SKM-1 (cell line): ENCODE data around the gene EIF4E.
"Not testable (repeated sequence)": the region's sequence is repeated elsewhere in the genome, so short reads cannot be mapped to it uniquely, and the experiment has no call there.

ENCODE experiments used
- DNase-seq: peaks from one replicate; lab custom pipeline; 2025; ENCODE audit not compliant: unreplicated experiment; lab: John Stamatoyannopoulos, UW

The EIF4E gene

DNA sequence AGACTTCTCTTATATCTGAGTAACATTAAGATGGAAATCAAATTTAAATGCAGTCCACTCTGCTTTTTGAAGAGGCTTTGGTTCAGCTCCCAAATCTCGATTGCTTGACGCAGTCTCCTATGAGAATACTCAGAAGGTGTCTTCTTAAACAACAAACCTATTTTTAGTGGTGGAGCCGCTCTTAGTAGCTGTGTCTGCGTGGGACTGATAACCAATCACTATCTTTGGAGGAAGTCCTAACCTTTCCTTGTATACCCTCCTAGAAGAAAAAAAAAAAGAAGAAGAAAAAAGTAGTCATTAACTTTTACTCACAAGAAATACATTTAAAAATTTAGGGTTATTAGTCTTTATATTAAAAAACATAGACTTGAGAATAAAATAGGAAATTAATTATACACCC is 48.0 kb downstream of the EIF4E start:
- not testable (repeated sequence) for DNase-seq

DNA sequence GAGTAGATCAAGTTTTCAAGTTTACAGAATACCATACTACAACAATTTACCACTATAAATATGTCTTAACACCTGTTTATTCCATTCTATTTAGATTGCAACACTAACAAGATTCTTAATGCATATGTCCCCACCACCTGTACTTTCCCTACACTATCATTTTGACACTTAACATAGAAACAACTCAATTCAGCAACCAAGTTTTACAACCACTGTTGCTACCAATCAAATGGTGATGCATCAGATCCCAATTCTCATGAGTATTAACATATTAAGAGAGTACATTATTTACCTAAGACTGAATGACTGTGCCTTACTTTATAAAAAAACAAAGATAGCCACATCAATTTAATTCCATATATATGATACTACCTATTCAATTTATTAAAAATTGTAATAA is 49.4 kb downstream of the EIF4E start:
- DNase-seq: no peak

DNA sequence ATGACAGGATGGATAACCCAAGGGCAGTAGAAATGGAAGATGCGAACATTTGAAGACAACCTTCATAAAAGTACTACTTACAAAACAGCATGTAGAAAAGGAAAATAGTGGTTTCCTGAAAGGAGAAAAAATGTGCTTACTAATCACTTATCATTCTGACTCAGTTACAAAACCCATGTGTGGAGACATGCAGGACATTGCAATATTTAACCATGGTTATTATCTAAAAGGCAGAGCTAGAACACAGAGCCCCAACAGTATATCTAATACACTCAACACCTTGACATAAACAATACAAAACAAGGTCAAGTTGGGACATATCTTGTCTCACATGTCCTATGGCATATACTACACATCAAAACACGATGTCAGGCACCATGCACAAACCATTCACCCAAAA is 55.9 kb downstream of the EIF4E start:
- no peak for DNase-seq

DNA sequence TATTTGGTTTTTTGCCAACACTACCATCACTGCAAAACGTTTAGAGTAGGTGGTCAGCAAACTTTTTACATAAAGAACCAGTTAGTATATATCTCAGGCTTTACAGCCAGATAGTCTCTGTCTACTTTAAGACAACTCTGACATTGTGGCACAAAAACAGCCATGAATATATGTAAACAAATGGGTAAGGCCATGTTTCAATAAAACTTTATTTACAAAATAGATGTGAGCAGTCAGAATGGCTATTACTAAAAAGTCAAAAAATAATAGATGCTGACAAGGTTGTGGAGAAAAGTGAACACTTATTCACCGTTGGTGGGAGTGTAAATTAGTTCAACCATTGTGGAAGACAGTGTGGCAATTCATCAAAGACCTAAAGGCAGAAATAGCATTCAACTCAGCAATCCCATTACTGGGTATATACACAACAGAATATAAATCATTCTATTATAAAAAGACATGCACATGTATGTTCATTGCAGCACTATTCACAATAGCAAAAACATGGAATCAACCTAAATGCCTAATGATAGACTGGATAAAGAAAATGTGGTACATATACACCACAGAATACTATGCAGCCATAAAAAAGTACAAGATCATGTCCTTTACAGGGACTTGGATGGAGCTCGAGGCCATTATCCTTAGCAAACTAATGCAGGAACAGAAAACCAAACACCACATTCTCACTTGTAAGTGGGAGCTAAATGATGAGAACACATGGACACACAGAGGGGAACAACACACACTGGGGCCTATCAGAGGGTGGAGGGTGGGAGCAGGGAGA is 56.6 kb downstream of the EIF4E start:
- not testable (repeated sequence) for DNase-seq

DNA sequence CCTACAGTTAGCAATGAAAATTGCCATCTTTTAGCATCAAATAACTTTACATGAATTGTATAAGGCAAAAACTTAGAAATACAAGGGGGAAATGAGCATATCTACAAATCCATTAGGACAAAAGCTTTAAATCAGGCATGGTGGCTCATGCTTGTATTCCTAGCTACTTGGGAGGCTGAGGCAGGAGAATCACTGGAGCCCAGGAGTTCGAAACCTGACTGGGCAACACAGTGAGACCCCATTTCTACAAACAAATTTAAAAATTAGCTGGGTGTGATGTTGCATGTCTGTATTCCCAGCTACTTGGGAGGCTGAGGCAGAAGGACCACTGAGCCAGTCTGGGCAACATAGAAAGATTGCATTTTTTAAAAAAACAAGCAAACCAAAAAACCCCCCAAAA is 61.3 kb downstream of the EIF4E start:
- no peak for DNase-seq

DNA sequence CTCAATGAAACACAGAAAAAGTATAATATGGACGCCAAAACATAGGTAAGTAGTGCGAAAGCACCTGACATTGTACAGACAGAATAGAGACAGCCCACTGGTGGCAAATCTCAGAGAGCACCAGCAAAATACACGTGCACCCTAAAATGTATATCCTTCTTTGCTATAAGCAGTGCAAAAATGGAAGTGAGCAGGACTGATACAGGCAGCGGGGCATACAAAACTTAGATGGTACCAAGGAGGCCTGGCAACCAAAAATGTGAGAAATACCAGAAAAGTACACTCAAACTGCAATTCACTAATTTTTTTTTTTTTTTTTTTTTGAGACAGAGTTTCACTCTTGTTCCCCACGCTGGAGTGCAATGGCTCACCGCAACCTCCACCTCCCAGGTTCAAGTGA is 63.9 kb downstream of the EIF4E start:
- no peak for DNase-seq

DNA sequence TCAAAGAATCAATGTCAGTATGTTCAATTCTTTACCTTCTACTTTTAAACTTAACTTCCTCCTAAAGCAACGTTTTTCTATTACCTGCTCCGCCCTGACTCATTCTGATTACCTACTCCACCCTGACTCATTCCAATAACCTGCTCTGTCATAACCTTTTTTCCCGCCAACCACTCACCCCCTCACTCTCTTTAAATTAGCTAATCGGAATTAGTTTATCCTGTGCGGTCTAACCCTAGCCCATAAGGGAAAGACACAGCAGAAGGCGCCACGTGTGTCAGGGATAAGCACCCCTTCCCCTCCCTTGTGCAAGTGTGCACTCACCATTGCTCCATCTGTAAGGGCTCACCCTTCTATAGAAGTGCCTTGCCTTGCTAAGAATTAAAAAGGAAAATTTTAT is 64.4 kb downstream of the EIF4E start:
- no peak for DNase-seq

DNA sequence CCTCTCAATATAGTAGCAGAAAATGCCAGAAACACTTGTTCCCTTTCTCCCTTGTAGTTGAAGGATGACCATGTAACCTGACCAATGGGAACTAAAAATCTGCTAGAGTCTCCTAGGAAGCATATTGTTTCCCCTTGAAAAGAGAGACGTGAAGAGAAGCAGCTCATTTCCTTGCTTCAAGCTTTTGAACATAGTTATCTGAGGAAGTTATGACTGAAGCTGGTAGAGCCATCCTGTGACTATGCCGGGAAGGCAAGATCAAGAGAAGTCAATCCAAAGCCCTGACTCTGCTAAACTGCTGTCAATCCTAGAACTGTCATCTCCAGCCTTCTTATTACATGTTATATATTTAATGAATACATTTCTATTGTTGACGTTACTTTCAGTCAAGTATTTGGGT is 66.6 kb downstream of the EIF4E start:
- no peak for DNase-seq

DNA sequence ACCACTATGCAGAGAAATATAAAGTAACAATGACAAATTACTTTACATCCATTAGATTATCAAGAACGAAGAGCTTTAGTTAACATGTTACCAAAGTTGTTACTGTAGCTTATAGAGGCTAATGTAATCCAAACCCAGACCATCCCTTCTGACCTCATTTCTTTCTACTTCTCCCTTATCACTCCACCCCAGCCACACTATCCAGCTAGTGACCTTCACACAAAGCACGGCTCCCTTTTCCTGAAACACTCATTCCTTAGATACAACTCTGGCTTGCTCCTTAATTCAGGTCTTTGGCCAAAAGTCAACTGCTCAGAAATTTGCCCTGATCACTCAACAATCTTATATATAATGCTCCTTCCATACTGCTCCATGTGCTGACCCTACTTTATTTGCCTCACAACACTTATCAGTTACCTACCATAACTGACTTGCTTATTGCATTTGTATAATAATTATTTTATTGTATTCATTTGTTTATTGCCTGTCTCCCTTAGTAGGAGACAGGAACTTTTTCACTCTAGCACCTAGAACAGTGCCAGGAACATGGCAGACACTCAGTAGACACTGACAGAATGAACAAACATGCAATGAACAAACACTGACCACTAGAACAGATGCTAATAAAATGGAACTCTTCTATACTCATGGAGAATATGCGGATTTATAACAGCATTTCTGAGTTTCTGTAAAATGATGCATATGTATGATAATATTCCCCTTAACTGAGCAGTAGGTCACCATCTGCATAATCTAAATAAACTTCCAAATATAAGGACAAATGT is 67.6 kb downstream of the EIF4E start:
- no peak for DNase-seq

DNA sequence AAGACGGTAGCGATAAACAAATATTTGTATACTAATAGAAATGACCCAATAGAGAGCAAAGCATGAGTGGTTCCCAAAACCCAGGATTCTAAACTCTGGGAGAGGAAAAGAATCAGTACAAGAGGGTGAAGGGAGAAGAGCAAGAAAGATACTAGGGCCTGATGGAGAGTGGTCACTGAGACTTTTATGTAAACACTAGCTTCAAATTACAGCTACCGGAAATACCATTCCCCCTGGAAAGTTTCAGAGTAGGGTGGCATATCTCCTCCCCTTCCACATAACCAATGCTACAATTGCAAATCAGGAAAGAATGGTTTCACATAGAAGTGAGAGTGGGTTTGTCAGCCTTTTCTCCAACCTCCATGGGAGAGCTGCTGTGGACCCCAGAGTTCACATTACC is 77.1 kb downstream of the EIF4E start:
- no peak for DNase-seq

DNA sequence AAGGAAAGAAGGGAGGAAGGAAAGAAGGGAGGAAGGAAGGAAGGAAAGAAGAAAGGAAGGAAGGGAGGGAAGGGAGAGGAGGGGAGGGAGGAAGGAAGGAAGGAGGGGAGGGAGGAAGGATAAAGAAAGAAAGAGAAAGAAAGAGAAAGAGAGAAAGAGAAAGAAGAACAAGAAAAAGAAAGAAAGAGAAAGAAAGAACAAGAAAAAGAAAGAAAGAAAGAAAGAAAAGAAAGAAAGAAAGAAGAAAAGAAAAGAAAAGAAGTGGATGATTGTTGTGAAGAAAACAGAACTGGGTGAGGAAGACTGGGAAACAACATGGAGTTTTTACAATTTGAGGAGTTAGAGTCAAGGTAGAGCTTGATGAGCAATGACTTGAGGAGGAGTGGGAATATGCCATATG is 78.0 kb downstream of the EIF4E start:
- no peak for DNase-seq

DNA sequence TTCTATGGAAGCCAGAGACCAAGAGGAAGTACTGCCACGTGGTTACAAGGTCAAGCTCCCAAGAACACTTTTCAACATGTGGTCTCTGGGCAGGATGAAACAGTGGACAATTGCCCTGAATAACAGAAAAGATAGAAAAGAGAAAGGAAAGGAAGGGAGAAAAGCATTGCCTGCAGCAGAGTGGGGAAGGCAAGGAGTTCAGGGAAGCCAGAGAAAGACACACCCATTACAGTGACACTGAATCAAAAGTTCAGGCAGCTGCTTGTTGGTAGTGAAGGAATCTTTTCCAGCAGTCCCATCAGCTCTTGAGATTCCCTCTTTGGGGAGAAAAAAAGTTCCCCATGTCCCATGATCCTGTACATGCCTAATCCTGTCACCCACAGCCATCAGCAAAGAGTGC is 80.5 kb downstream of the EIF4E start:
- DNase-seq: no peak

DNA sequence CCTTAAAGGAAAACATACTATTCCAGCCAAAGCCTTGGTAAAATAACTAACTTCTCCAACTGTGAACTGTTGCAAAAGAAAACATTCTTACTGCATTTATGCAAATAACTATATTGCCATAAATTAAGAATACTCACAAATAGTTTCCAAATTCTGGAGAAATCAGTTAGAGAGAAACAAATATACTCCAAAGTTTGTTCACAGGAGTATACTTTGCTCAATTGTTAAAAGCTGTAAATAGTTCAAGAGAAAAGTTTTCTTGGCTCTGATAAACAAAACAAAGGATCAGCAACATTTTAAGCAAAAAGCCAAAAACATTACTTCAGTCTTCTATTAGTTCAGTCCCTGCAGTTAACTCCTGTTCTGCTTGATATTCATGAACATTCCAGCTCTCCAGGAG is 83.0 kb downstream of the EIF4E start:
- no peak for DNase-seq

DNA sequence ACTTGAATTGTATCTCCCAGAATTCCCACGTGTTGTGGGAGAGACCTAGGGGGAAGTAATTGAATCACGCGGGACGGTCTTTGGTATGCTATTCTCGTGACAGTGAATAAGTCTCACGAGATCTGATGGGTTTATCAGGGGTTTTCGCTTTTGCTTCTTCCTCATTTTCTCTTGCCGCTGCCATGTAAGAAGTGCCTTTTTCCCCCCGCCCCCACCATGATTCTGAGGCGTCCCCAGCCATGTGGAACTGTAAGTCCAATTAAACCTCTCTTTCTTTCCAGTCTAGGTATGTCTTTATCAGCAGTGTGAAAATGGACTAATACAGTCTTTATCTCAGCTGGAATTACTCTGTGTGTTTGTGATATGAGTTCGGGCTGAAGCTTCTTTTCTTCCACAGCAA is 86.0 kb downstream of the EIF4E start:
- DNase-seq: not testable (repeated sequence)

DNA sequence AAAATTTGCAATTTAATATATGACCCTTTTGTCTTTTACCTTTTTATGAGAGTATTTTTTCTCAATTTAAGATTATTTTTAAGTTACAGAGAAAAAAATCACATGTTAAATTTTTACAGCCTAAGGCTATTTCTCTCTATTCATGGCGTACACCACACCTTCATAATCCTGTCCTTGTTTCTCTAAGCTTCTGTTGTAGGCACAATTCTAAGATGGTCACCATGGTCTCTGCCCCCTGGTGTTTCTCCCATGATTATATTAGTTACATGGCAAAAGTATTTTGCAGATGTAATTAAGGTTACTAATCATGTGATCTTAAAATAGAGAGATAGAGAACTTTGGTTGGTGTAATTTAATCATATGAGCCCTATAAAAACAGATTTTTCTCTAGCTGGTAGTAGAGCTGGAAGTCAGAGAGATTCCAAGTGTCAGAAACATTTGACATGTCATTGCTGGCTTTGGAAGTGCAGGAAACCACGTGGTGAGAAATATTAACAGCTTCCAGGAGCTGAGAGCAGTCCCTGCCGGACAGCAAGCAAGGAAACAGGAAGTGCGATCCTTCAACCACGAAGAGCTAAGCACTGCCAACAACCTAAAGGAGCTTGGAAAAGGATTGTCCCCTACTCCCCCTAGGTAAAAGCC is 89.8 kb downstream of the EIF4E start:
- no peak for DNase-seq

DNA sequence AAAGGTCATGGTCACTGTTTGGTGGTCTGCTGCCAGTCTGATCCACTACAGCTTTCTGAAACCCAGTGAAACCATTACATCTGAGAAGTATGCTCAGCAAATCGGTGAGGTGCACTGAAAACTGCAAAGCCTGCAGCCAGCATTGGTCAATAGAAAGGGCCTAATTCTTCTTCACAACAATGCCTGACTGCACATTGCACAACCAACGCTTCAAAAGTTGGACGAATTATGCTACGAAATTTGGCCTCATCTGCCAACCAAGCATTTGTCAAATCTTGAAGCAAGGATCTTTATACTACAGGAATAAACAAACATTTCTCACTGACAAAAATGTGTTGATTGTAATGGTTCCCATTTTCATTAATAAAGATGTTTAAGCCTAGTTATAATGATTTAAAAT is 90.4 kb downstream of the EIF4E start:
- DNase-seq: no peak

DNA sequence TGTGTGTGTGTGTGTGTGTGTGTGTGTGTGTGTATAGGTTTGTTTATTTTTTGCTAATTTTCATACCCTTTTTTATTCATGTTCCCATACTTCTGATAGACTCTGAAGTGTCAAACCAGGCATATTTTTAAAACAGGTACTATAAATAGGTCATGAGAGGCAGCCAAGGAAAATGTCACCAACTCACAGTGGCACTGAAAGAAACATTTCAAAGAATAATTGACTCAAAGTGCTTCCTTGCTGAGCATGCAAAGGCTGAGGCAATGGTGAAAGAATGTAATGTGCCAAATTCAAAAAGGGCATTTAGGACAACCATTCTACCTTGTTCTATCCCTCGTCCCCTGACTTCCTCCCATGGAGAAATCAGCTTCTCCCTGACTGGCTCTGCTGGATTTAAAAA is 95.5 kb downstream of the EIF4E start:
- DNase-seq: no peak

DNA sequence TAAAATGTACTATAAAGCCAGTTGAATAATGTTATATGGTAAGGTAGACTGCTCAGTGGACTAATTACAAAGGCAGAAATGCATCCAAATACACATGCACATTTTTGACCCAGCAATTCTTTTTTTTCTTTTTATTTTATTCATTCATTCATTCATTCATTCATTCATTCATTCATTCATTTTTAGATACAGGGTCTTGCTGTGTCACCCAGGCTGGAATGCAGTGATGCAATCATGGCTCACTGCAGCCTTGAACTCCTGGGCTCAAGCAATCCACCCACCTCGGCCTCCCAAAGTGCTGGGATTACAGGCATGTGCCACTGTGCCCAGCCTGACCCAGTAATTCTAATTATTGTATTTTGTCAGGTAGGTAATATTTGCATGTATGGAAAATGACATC is 97.9 kb downstream of the EIF4E start:
- DNase-seq: not testable (repeated sequence)
